Measurements from ENCODE around the gene RRP36. TPM values are rescaled to one million over a fixed set of nuclear protein-coding genes. Genes with fewer than 3 reads are reported as not detected.
A peak's percentile ranks its signal among the peaks of the same experiment; 100 is the strongest.
"Not testable (repeated sequence)": the region's sequence is repeated elsewhere in the genome, so short reads cannot be mapped to it uniquely, and the experiment has no call there.

Gene RRP36
- total and polyA plus RNA-seq, 12 donors = 19.4 to 43.6 (median 25.6) TPM

DNA sequence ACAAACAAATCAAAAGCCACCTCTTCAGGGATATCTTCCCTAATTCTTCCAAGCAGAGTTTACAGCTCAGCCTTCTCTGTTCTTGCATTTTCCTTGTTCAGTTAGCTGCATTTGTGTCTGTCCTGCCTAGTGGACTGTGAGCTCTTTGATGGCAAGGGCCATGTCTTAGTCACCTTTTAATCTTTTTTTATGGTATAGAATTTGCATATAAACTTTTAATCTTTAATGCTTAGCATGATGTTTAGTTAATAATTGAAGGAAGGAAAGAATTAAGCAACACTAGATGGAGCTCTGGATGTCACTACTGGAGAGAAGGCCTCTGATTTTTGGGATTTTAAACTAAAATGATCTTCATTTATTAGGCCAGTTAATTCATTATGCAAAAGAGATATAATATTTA, 24.9 kb upstream of the RRP36 start:
- no peak overlapping the region for H3K27ac ChIP-seq
- H3K36me3 ChIP-seq = peaks cover 0 to 46% (median 0%) of the 10 kb centered on the region in 9 donors
- H3K27me3 ChIP-seq = no peaks in the 10 kb centered on the region
- ATAC-seq (no peak), DNase-seq (no peak)
- TF ChIP-seq, protein P1, sequence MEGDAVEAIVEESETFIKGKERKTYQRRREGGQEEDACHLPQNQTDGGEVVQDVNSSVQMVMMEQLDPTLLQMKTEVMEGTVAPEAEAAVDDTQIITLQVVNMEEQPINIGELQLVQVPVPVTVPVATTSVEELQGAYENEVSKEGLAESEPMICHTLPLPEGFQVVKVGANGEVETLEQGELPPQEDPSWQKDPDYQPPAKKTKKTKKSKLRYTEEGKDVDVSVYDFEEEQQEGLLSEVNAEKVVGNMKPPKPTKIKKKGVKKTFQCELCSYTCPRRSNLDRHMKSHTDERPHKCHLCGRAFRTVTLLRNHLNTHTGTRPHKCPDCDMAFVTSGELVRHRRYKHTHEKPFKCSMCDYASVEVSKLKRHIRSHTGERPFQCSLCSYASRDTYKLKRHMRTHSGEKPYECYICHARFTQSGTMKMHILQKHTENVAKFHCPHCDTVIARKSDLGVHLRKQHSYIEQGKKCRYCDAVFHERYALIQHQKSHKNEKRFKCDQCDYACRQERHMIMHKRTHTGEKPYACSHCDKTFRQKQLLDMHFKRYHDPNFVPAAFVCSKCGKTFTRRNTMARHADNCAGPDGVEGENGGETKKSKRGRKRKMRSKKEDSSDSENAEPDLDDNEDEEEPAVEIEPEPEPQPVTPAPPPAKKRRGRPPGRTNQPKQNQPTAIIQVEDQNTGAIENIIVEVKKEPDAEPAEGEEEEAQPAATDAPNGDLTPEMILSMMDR (IDR thresholded peaks at IDR 0.05) = peak in 2 of 9 donors; percentile 17 to 30
- intact Hi-C loops (cut with DNase I) = no loop called here
- H3K4me3 ChIP-seq = no peak overlapping the region
- no peaks in the 10 kb centered on the region for H3K9me3 ChIP-seq
- H3K4me1 ChIP-seq = no peaks in the 10 kb centered on the region

- DNase-seq; H3K4me1 ChIP-seq; H3K27ac ChIP-seq; ATAC-seq; H3K9me3 ChIP-seq; H3K4me3 ChIP-seq; intact Hi-C loops (cut with DNase I); H3K27me3 ChIP-seq: not testable (repeated sequence)
- 94 to 95% methylated on average over 9 of the region's 9 CpGs for WGBS, 2 donors
- H3K36me3 ChIP-seq = peaks cover 0 to 45% (median 0%) of the 10 kb centered on the region in 9 donors
Measured at GRCh38 chr6:42998205-42998604, 23.2 kb upstream of the RRP36 start.

- no peak for ATAC-seq
- TF ChIP-seq, protein P1 (IDR thresholded peaks at IDR 0.05) = no peak
- H3K27me3 ChIP-seq = no peaks in the 10 kb centered on the region
- H3K36me3 ChIP-seq = peaks cover 0 to 50% (median 9%) of the 10 kb centered on the region in 9 donors
- DNase-seq = no peak
- no peaks in the 10 kb centered on the region for H3K9me3 ChIP-seq
- no peak overlapping the region for H3K27ac ChIP-seq
- no peaks in the 10 kb centered on the region for H3K4me1 ChIP-seq
- H3K4me3 ChIP-seq = no peak overlapping the region
- intact Hi-C loops (cut with DNase I) = loop anchor here in 1 of 10 donors (10.0 kb wide), 1 partner anchor 87 kb away; the partner anchor contains the start of gene PTCRA
- 94 to 100% methylated on average over 8 of the region's 8 CpGs for WGBS, 2 donors
Measured at GRCh38 chr6:43001843-43002242, 19.6 kb upstream of the RRP36 start.

DNA sequence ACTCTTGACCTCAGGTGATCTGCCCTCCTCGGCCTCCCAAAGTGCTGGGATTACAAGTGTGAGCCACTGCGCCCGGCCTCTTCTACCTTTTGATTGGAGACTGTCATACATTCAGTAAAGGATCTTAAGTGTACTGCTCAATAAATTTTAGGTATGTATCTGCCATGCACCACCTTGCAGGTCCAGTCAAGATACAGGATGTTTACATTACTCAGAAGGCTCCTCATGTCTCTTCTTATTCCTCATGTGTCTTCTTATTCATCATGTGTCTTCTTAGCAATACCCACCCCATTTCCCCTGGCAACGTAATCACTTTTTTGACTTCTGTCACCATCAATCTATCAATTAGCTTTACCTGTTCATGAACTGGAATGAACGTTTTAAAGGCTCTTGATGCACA, 15.6 kb upstream of the RRP36 start:
- Histone ChIP-seq H3K4me3 (no peak overlapping the region), H3K4me1 (peaks cover 0 to 4% (median 0%) of the 10 kb centered on the region in 9 donors), H3K27me3 (no peaks in the 10 kb centered on the region), H3K27ac (no peak overlapping the region), H3K9me3 (no peaks in the 10 kb centered on the region), H3K36me3 (peaks cover 0 to 84% (median 32%) of the 10 kb centered on the region in 9 donors)
- TF ChIP-seq, protein P1 (IDR thresholded peaks at IDR 0.05) = no peak
- DNase-seq (no peak), ATAC-seq (no peak)
- WGBS, 2 donors = 91 to 96% methylated on average over 5 of the region's 5 CpGs
- intact Hi-C loops (cut with DNase I) = loop anchor here in 5 of 10 donors (5.0 to 10.0 kb wide), 2 partner anchors 91 to 136 kb away; partner anchors contain the start of gene PTCRA (in 1 of the 5)

DNA sequence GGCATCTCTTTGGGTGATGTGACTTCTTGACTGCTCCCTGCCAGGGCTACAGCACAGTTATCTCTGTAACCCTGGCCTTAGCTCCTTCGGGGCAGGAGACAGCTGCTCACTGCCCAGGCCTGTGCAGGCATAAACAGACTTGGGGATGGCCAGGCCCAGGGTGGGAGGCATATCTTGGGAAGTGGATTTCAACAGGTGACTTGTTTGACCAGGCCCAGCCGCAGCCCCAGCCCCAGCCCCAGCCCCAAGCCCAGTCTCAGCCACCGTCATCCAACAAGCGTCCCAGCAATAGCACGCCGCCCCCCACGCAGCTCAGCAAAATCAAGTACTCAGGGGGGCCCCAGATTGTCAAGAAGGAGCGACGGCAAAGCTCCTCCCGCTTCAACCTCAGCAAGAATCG, 15.2 kb upstream of the RRP36 start:
- TF ChIP-seq, protein P1 (IDR thresholded peaks at IDR 0.05) = no peak
- intact Hi-C loops (cut with DNase I) = loop anchor here in 5 of 10 donors (5.0 to 10.0 kb wide), 2 partner anchors 91 to 136 kb away; partner anchors contain the start of gene PTCRA (in 1 of the 5)
- H3K27me3 ChIP-seq = no peaks in the 10 kb centered on the region
- no peak overlapping the region for H3K4me3 ChIP-seq
- H3K9me3 ChIP-seq = no peaks in the 10 kb centered on the region
- no peak overlapping the region for H3K27ac ChIP-seq
- H3K4me1 ChIP-seq = peaks cover 0 to 4% (median 0%) of the 10 kb centered on the region in 9 donors
- 92 to 94% methylated on average over 11 of the region's 11 CpGs for WGBS, 2 donors
- ATAC-seq (no peak), DNase-seq (no peak)
- H3K36me3 ChIP-seq = peaks cover 0 to 84% (median 36%) of the 10 kb centered on the region in 9 donors
